Stimulated activated CD8-positive, alpha-beta memory T cell treated with anti-CD3 and anti-CD28 coated beads, Interleukin-4, amount 100 ng/mL, for 1 hour (primary cell): ENCODE measurements around the gene GATA3.

Experiments used
- DNase-seq, 2 donors: peaks; one replicate each; pipeline ENCODE4 v3.0.0-alpha.2; 2020; ENCODE audit warnings: low read depth in 2 of 2, low spot score in 1 of 2

GATA3 gene

DNA sequence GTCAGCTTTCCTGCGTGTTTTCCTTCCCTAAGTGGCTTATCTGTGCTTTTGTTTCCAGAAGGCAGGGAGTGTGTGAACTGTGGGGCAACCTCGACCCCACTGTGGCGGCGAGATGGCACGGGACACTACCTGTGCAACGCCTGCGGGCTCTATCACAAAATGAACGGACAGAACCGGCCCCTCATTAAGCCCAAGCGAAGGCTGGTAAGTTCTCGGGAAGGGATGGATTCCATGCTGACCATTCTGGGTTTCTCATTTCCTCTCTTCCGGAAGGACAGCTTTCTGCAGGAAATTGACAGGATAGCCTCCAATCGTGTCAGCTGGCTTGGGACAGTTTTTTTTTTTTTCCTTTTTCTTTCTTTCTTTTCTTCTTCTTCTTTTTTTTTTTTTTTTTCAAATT, 9.4 kb downstream of the GATA3 start:
- no peak for DNase-seq

DNA sequence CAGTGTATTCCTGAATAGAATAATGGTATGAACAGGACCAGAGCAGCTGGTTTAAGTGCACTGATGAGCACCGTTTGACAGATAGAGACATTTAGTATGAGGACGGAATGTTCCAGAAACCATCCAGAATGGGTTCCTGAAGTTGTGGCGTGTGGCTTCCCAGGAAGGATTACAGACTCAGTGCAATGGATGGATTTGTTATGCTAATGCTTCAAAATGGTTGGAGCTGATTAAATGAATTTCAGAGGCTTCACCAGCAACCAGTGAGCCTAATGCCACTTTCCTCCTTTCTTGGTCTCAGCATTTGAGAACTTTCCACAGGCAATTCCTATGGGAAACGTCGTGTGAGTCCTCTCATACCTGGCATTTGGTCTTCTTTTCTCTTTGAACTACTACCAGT, 9.9 kb downstream of the GATA3 start:
- no peak for DNase-seq

DNA sequence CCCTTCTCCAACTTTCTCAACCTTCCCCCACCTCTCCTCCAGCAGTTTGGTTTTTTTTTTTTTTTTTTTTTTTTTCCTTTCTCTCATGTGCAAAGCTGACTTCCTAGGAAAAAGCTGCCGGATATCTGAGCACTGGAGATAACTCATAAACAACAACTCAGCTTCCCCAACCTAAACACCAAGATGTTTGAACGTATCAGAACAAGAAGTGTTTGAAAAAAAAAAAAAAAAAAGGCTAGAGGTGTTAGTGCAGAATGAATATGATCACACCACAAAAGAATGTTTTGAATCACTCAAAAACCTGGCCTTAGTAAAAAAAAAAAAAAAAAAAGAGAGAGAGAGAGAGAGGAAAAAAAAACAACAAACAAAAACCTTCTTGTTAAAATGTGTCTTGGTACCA, 11.2 kb downstream of the GATA3 start:
- DNase-seq: no peak

DNA sequence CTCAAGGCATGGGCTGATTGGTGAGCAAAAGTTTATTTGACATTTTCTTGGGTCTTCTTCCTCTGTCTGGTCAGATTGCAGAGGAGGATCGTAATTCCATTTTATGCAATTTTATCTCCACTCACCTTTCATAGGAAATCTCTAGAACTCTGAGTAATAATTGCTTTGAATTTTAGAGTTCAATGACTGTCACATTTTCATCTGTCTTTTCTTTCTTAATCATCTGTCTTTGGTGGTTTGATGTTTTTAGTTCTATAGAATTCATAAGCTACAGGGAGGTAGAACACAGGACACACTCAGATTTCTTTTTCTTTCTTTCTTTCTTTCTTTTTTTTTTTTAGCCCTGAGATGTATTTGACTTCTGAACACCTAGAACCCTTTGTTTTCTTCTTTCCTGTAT, 11.6 kb downstream of the GATA3 start:
- DNase-seq: no peak

DNA sequence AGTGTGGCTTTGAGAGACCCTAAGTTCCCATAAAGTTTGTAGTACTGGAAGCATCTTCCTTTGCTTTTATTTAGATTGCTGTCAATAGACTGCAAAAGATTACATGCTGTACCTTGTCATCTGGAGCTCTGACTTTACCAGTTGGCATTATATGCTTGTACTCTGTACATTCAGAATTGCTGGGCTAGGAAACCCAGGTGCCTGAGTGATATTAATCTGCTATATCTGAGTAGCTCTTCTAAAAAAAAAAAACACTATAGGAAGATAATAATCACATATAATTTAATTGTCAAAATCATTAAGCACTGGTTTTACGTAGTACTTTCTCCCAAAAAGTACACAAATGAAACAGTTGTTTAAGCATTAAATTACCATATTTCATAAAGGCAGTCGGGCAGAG, 12.3 kb downstream of the GATA3 start:
- DNase-seq: no peak

DNA sequence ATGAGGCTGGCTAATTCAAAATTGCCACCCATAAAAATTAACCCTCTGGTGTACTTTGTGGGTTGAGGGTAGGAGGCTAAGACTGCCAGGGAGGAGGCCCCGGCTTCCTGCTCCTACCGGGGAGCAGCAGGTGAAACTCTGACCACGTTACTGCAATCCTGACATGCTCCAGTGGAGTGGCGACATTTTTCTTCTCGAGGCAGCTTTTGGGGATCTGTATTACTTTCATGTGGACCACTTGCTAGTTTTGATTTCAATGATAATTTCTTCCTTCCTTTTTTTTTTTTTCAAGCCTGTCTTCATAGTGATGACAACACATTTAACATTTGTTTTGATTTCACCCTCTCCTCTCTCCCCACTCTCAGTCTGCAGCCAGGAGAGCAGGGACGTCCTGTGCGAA, 14.6 kb downstream of the GATA3 start:
- no peak for DNase-seq

DNA sequence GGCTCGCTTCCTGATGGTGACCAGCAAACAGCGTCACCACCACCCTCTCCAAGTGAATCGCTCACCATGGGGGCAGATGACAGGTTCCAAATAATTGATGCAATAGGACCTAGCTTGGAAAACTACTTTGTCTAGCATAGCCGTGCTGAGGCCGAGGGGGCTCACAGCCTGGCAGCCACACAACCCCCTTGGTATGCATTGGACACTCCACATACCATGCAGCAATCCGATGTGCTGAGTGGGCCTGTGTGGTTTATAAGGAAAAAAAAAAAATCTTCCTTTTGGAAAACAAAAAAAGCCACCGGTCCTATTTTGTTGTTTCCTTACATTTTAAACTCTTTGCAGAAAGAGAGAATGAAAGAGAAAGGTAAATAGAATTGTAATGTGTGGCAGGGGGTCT, 15.1 kb downstream of the GATA3 start:
- no peak for DNase-seq

DNA sequence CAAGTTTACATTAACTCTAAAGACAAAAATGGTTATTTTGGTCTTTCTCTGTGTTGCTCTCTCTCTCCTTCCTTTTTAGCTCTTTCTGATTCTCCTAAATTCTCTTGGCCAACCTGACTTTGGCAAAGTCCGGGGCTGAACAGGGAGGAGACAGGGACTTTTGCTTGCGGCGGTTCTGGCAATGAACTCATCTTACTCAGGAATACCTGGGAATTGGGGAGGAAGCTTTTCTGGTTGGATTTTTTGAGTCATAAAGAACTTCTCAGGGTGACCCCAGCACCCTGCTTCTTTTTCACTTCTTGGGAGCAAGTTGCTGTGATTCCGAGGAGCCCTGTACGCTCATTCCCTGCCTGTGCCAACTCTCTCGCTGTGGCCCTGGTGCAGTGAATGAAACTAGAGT, 16.0 kb downstream of the GATA3 start:
- DNase-seq: no peak

DNA sequence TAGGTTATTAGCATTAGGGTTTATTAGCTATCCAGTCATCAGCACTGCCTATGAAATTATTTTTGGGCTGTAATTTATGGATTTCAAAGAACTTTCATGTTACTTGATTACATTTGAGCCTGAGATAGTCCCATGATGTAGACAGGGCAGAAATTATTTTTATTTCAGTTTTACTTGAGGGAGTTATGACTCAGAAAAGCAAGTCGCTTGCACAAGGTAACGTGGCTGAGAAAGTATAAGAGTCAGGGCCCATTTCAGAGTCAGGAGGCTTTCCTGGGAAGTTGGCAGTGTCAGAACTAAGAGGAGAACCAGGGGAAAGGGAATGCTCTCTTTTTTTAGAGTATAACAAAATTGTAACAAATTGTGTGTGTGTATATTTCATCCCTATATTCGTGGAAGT, 16.5 kb downstream of the GATA3 start:
- DNase-seq: no peak

DNA sequence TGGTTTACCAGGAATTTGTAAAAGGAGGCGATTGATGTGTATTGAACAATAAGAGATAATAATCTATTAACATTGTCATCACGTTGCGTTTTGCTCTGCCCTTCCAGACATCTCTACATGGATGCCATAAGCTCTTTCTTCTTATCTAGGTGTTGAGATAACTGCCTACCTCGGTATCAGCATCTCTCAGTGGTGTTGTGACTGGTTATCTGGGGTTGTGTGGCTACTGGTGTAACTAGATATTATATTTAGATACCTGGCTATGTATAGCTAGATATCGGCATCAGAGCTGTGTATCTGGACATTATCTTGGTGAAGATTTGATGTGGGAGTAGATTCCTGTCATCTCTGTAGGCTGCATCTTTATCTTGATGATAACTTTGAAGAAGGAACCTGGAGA, 17.2 kb downstream of the GATA3 start:
- DNase-seq: no peak

DNA sequence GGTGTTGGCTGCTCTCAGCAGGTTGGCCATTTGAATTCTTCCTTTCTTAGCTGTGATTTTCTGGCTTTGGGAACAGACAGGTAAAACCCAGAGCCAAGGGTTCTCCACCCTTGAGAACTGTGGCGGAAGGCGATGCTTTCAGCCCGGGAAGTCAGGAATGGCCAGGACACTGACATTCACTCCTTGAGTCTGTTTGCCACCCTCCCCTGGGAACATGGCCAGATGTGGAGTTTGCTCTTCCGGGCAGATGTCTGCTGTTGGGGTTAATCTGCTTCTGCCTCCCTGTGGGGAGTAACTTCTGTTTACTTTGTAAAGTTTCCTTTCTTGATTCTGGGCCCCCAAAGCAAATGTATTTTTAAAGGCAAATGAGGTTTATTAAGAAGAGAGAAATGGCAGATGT, 17.7 kb downstream of the GATA3 start:
- no peak for DNase-seq

DNA sequence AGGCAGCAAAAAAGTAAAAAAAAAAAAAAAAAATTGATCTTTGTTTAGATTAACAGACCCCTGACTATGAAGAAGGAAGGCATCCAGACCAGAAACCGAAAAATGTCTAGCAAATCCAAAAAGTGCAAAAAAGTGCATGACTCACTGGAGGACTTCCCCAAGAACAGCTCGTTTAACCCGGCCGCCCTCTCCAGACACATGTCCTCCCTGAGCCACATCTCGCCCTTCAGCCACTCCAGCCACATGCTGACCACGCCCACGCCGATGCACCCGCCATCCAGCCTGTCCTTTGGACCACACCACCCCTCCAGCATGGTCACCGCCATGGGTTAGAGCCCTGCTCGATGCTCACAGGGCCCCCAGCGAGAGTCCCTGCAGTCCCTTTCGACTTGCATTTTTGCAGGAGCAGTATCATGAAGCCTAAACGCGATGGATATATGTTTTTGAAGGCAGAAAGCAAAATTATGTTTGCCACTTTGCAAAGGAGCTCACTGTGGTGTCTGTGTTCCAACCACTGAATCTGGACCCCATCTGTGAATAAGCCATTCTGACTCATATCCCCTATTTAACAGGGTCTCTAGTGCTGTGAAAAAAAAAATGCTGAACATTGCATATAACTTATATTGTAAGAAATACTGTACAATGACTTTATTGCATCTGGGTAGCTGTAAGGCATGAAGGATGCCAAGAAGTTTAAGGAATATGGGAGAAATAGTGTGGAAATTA, 19.4 kb downstream of the GATA3 start:
- no peak for DNase-seq

DNA sequence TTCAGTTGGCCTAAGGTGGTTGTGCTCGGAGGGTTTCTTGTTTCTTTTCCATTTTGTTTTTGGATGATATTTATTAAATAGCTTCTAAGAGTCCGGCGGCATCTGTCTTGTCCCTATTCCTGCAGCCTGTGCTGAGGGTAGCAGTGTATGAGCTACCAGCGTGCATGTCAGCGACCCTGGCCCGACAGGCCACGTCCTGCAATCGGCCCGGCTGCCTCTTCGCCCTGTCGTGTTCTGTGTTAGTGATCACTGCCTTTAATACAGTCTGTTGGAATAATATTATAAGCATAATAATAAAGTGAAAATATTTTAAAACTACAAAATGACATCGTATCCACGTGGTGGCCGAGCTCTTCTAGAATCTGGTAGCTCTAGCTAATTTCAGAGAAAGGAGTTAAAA, 20.4 kb downstream of the GATA3 start:
- DNase-seq: no peak

DNA sequence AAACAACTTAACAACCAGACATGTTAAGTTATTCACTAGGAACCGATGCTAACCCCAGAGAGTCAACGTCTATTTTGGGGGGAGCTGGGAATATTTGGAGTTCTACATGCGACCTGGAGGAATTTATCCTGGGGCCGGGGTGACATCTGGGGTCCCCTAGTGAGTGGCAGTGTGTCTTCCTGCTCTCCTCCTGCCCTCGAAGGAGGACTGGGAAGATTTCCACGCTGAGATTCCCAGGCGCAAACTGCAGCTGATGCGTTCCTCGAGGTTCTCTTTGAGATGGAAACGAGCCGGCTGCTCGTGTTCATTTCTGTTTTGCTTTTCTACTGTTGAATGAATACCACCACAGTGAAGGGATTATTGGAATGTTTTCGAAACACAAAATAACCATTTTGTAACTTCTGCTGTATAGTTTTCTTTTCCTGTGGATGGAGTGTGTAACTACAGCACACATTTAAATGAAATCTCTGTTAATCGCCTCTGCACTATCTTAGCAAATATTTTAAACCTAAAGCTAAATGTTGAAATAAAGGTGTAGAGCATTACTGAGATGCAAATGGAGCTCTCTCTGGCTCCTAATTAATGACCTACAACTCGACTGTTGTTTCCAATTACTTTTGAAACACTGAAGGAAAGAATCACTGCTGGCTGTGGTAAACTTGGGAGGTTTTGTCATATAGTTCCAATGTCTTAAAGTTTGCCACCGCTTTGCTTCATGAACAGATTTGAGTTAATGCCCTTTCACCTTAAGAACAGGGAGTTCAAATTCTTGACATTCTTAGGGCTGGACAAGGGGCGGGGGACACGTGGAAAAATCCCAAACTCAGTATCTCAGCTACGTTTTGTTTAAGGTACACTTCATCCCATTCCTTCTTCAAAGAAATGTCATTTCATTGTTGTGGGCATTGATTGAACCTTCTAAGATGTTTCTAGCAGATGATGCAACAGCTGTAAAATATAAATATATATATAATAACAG, 21.1 kb downstream of the GATA3 start:
- no peak for DNase-seq

DNA sequence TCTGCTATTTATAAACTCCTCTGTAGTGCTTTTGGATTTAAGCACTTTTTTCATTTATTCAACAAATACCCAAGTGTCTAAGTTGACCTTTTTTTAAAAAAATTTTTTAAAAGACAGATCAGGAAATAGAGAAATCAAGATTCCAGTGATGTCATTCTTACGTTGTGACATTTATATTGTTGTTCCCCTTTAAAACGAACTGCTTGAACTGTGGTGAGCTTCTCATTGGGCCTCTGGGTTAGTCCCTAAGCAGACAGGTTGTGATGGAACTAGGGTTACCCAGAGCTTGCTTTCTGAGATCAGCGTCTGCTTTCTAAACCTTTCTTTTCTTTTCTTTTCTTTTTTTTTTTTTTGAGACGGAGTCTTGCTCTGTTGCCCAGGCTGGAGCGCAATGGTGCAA, 22.4 kb downstream of the GATA3 start:
- no peak for DNase-seq

DNA sequence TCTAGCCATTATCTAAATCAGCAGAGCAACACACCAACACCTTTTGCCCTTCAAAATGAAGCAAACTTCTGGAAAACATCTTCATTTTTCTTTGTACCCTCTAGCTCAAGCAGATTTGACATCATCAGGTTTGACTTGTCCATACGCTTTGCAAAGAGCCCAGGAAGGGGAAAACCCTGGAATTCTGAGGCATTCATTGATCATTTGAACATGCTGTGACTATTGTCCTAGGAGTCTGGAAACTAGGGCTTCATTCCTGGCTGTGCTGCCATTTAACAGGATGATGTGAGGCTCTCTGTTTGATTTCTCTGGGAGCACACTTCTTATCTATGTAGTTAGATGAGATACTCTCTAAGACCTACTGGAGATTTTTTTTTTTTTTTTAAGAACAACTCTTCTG, 23.5 kb downstream of the GATA3 start:
- DNase-seq: no peak

DNA sequence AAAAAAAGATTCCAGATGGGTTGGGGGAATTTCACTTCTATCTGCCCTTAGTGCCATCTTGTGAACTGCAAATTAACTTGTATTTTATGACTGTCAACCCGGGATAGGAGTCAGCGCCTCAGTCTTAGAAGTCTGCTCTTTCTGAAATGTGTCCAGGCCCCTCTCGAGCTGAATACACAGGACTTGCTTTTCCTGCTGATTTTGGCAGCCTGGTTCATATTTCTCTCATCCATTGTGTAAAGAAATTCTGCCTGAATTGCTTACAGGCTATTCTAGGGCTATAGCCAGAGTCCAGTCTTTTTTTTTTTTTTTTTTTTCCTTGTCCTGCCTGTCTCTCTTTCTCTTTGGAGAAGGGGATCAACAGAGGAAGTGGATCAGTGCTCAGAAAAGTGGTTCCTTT, 24.6 kb downstream of the GATA3 start:
- DNase-seq: no peak

DNA sequence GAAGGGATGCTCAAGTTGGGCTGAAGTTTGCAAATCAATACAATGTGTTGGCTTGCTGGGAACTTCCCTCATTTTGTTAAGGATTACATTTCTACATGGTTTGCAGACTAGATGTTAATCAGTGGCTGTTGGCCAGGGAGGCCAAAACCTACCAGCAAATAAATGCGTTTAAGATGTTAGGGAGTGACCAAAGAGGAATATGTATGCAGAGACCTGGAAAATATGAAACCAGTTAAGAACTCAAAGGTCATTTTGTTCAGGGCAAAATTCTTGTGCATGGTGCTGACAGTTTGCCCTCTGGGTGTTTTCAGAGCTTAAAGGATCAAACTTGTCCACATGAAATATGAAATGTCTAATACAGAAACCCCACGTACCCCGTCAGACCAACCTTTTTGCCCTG, 30.3 kb downstream of the GATA3 start:
- DNase-seq: no peak

DNA sequence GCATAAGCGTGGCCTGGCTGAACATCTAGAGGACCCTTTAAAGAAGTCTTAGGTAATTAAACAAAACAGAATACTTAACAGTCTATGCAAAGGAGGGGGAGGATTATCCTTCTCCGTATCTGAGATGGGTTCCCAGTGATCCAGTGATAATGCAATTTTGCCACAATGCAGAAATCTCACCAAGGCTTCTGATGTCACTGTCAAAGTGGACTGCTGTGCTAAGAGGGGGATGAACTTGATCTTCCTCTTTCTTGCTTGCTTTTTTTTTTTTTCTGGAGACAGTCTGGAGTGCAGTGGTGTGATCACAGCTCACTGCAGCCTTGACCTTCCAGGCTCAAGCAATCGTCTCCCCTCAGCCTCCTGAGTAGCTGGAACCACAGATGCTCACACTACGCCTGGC, 30.8 kb downstream of the GATA3 start:
- DNase-seq: no peak

DNA sequence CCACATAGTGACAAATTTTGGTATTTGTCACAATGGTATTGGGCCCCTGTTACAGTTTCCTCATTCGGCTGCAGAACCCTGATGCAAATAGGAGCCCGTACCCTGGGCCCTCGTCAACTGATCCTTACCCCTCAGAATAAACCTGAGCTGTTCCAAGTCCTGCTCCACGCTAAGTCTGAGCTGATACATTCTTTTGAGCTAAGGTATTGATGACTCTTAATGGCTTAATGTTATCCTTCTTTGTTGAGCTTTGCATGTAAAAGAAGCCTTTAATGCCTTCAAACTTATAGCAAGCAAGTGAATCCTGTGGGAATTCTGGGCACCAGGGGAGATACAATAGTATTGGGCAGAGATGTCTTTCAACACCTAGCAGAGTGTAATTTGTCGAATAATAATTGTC, 31.8 kb downstream of the GATA3 start:
- DNase-seq: no peak

DNA sequence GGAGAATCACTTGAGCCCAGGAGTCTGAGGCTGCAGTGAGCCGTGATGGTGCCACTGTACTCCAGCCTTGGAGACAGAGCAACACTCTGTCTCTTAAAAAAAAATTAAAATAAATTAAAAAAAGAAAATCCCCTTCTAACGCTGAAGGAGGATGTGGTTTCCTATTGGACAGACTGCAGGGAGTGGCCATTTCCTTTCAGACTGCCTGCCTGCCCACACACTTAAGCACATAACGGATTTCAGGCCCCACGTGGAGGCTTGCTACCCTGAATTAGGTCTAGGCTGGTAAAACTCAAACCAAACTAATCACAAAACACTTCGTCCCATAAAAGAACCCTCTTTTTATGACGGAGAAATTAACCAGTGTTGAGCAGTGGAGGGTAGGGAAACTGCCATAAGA, 34.0 kb downstream of the GATA3 start:
- peak in 1 of 2 donors; percentile 8 for DNase-seq

DNA sequence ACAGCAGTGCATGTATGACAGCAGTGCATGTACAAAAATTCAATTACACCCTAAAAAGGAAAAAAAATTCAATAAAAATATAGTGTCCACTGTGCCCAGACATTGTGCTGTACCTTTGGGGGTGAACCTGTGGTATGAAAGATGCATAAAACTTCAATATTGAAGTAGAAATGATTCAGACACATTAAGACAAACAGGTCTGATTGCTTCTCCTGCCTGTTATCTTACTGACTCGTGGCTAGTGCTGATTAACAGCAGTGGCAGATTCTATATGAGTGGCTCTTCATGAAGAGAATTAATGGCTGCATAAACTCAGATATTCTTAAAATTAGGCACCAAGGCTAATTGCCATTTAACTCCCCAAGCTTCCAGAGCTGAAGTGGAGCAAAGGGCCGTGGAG, 37.9 kb downstream of the GATA3 start:
- DNase-seq: no peak

DNA sequence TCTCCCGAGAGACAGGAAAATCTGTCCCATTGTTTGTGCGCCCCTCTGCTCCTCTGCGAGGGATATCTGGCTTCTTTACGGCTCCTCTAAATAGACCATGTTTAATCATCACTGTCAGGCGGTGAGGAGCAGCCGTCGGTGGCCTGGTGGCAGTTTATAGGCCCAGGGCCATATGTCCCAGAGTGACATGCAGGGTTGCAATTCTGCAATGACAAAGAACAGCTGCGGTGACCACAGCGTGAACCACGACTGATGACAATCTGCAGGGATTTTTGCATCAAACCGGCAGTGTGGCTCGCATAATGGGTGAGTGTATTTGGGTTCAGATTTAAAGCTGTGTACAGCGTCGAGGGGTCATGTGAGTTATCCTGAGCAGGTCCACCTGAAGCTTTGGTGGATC, 41.5 kb downstream of the GATA3 start:
- no peak for DNase-seq
